RCC 7860 (cell line): ENCODE measurements around the gene CPEB2.

Experiments used
- DNase-seq: peaks from one replicate; pipeline ENCODE4 v3.0.0-alpha.2; 2015; ENCODE audit warnings: low spot score
- FAIRE-seq: peaks from 2 replicates; lab custom pipeline; 2012; peaks lifted over from hg19 to GRCh38; lab: Jason Lieb, UNC

CPEB2 gene

GRCh38 chr4:15001869-15002658 lies at the start of gene CPEB2:
Gene CPEB2 (plus strand): TSS chr4:15002481. CDS start chr4:15002674, 193 bp downstream.
- DNase-seq (peak; percentile 81), FAIRE-seq (no peak)

GRCh38 chr4:14958436-14958835 lies 43.8 kb upstream of the CPEB2 start:
- FAIRE-seq: no peak
- no peak for DNase-seq

- no peak for DNase-seq
- FAIRE-seq: no peak
These were observed 41.0 kb upstream of the CPEB2 start for GRCh38 chr4:14961292-14961691.

- FAIRE-seq: no peak
- DNase-seq: no peak
These were observed 37.2 kb upstream of the CPEB2 start for GRCh38 chr4:14965071-14965470.

GRCh38 chr4:14967982-14968381 lies 34.3 kb upstream of the CPEB2 start:
- FAIRE-seq (no peak), DNase-seq (no peak)

- FAIRE-seq (no peak), DNase-seq (no peak)
These were observed 24.5 kb upstream of the CPEB2 start for GRCh38 chr4:14977830-14978229.

GRCh38 chr4:14984448-14984847 lies 17.8 kb upstream of the CPEB2 start:
- no peak for FAIRE-seq
- DNase-seq: no peak

- no peak for FAIRE-seq
These were observed 17.1 kb upstream of the CPEB2 start for GRCh38 chr4:14985161-14985560.

GRCh38 chr4:14985843-14986242 lies 16.4 kb upstream of the CPEB2 start:
- FAIRE-seq (no peak), DNase-seq (no peak)

More at GRCh38 chr4:14985161-14985560, 17.1 kb upstream of the CPEB2 start:
- no peak for DNase-seq

GRCh38 chr4:14987054-14987453 lies 15.2 kb upstream of the CPEB2 start:
- DNase-seq (no peak), FAIRE-seq (no peak)

- FAIRE-seq: no peak
- no peak for DNase-seq
These were observed 11.8 kb upstream of the CPEB2 start for GRCh38 chr4:14990484-14990883.

- FAIRE-seq: no peak
- DNase-seq: no peak
These were observed 8.0 kb upstream of the CPEB2 start for GRCh38 chr4:14994242-14994641.

GRCh38 chr4:15001248-15001868 lies 923 bp upstream of the CPEB2 start:
- DNase-seq: peak; percentile 51
- peak; percentile 78 for FAIRE-seq

GRCh38 chr4:15002659-15003400 lies 549 bp downstream of the CPEB2 start:
- FAIRE-seq: no peak
- DNase-seq: peak; percentile 71

- no peak for FAIRE-seq
- DNase-seq: no peak
These were observed 1.2 kb downstream of the CPEB2 start for GRCh38 chr4:15003401-15003890.

- FAIRE-seq (no peak), DNase-seq (no peak)
These were observed 1.8 kb downstream of the CPEB2 start for GRCh38 chr4:15003891-15004738.

GRCh38 chr4:15004739-15005301 lies 2.5 kb downstream of the CPEB2 start:
- FAIRE-seq: no peak

GRCh38 chr4:15005474-15006115 lies 3.3 kb downstream of the CPEB2 start:
- no peak for FAIRE-seq
- DNase-seq: no peak

More at GRCh38 chr4:15004739-15005301, 2.5 kb downstream of the CPEB2 start:
- peak; percentile 28 for DNase-seq

- FAIRE-seq: peak; percentile 71
These were observed 4.2 kb downstream of the CPEB2 start for GRCh38 chr4:15006416-15007024.

More at GRCh38 chr4:15006416-15007024, 4.2 kb downstream of the CPEB2 start:
- DNase-seq: no peak
